Endothelial cell of umbilical vein (primary cell): Measurements from ENCODE around the gene CD82.

Source experiments
- CTCF ChIP-seq, 2 donors: IDR thresholded peaks; 1 replicate in 1 of 2; 2 replicates in 1 of 2; pipeline ENCODE4 v1.5.1; 2011; ENCODE audit warnings: low read length in 2 of 2, mild to moderate bottlenecking in 2 of 2, moderate library complexity in 2 of 2, control low read depth in 1 of 2, inconsistent platforms in 1 of 2, low read depth in 1 of 2; ENCODE audit not compliant: insufficient read depth in 1 of 2; ENCODE audit errors: extremely low read depth in 1 of 2
- EZH2 ChIP-seq: IDR thresholded peaks from 2 replicates; pipeline ENCODE4 v1.6.1; 2012; ENCODE audit warnings: borderline replicate concordance, low read depth, mild to moderate bottlenecking, moderate library complexity, low read length, inconsistent platforms; ENCODE audit not compliant: severe bottlenecking
- FOS ChIP-seq: IDR thresholded peaks from 2 replicates; pipeline ENCODE4 v1.6.1; 2011; ENCODE audit warnings: mild to moderate bottlenecking, low read length, moderate library complexity, borderline replicate concordance; ENCODE audit not compliant: insufficient read depth
- MYC ChIP-seq: IDR thresholded peaks from one replicate; pipeline ENCODE4 v1.6.1; 2011; ENCODE audit warnings: mild to moderate bottlenecking, low read depth, low read length
- POLR2A ChIP-seq: IDR thresholded peaks from 2 replicates; pipeline ENCODE4 v1.6.1; 2012; ENCODE audit warnings: low read depth, mild to moderate bottlenecking, control low read depth, low read length
- POLR2AphosphoS5 ChIP-seq: IDR thresholded peaks from 2 replicates; pipeline ENCODE4 v1.6.1; 2012; ENCODE audit warnings: low read depth, mild to moderate bottlenecking, control low read depth, low read length, moderate library complexity; ENCODE audit not compliant: insufficient read depth
- TF ChIP-seq, protein P1 (sequence below): IDR thresholded peaks from 2 replicates; pipeline ENCODE4 v1.6.1; 2011; ENCODE audit not compliant: insufficient read depth, insufficient read length

DNA sequence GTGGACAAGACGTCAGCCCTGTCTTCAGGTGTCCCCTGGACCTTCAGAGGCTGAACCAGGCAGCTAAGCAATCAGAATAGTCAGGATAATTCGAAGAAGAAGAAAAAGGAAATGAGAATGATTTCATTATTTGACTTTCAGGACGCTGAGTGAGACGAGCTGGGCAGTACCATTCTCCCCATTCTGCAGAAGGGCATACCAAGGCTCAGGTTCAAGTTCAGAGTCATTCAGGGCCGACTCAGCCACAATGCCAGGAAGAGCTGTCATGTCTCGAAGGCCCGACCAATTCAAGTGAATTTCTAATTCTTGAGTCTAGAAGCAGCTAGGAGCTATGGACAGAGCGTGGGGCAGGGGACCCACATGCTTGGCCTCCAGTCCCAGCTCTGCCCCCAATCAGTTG lies 33.8 kb upstream of the CD82 start:
- TF ChIP-seq CTCF (IDR thresholded peaks at IDR 0.05; ENCODE audit: extremely low read depth in 1 of 2, insufficient read depth in 1 of 2, low read depth in 1 of 2, low read length in 2 of 2) (no peak), POLR2A (no peak), POLR2AphosphoS5 (no peak), EZH2 (no peak), MYC (no peak), FOS (no peak)
- TF ChIP-seq, protein P1, sequence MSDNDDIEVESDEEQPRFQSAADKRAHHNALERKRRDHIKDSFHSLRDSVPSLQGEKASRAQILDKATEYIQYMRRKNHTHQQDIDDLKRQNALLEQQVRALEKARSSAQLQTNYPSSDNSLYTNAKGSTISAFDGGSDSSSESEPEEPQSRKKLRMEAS, result no peak
